ENCODE results near the gene TSPAN32.

- TF ChIP-seq CTCF (IDR thresholded peaks at IDR 0.05) (0 out of 2 replicates have a peak, but pooled peaks have one; percentile 5), ZFX (IDR thresholded peaks at IDR 0.05; ENCODE audit: borderline replicate concordance) (no peak)
Observed at GRCh38 chr11:2266586-2267305, 35.1 kb upstream of the TSPAN32 start.
